ENCODE measurements around the gene TBL1XR1. TPM values are rescaled to one million over a fixed set of nuclear protein-coding genes. Genes with fewer than 3 reads are reported as not detected.
"Not testable (repeated sequence)": the region's sequence is repeated elsewhere in the genome, so short reads cannot be mapped to it uniquely, and the experiment has no call there.

The TBL1XR1 gene
- total RNA-seq, 1 experiment from 2014 or later = 143 TPM

GRCh38 chr3:177182352-177182751 lies 14.9 kb downstream of the TBL1XR1 start:
- no peak for DNase-seq (ENCODE audit: low read depth)

- DNase-seq (ENCODE audit: low read depth) = no peak
These were observed 15.9 kb downstream of the TBL1XR1 start for GRCh38 chr3:177181418-177181817.

GRCh38 chr3:177180506-177180905 lies 16.8 kb downstream of the TBL1XR1 start:
- DNase-seq (ENCODE audit: low read depth) = no peak

- no peak for DNase-seq (ENCODE audit: low read depth)
These were observed 17.8 kb downstream of the TBL1XR1 start for GRCh38 chr3:177179281-177180067.

GRCh38 chr3:177177749-177178221 lies 19.5 kb downstream of the TBL1XR1 start:
- no peak for DNase-seq (ENCODE audit: low read depth)

- DNase-seq (ENCODE audit: low read depth) = no peak
These were observed 22.6 kb downstream of the TBL1XR1 start for GRCh38 chr3:177174607-177175170.

GRCh38 chr3:177169936-177170722 lies 27.2 kb downstream of the TBL1XR1 start:
- DNase-seq (ENCODE audit: low read depth) = no peak

GRCh38 chr3:177168431-177168830 lies 28.9 kb downstream of the TBL1XR1 start:
- DNase-seq (ENCODE audit: low read depth) = no peak

- no peak for DNase-seq (ENCODE audit: low read depth)
These were observed 34.5 kb downstream of the TBL1XR1 start for GRCh38 chr3:177162742-177163141.

GRCh38 chr3:177161603-177162002 lies 35.7 kb downstream of the TBL1XR1 start:
- not testable (repeated sequence) for DNase-seq (ENCODE audit: low read depth)

- DNase-seq (ENCODE audit: low read depth) = no peak
These were observed 38.8 kb downstream of the TBL1XR1 start for GRCh38 chr3:177158461-177158860.

GRCh38 chr3:177157492-177157891 lies 39.8 kb downstream of the TBL1XR1 start:
- no peak for DNase-seq (ENCODE audit: low read depth)

GRCh38 chr3:177154733-177155132 lies 42.5 kb downstream of the TBL1XR1 start:
- no peak for DNase-seq (ENCODE audit: low read depth)

GRCh38 chr3:177150970-177151627 lies 46.2 kb downstream of the TBL1XR1 start:
- DNase-seq (ENCODE audit: low read depth) = peak; percentile 88

GRCh38 chr3:177150218-177150916 lies 46.9 kb downstream of the TBL1XR1 start:
- DNase-seq (ENCODE audit: low read depth) = no peak

GRCh38 chr3:177149106-177149505 lies 48.2 kb downstream of the TBL1XR1 start:
- DNase-seq (ENCODE audit: low read depth) = no peak

GRCh38 chr3:177147790-177148189 lies 49.5 kb downstream of the TBL1XR1 start:
- DNase-seq (ENCODE audit: low read depth) = no peak

GRCh38 chr3:177146646-177147045 lies 50.6 kb downstream of the TBL1XR1 start:
- DNase-seq (ENCODE audit: low read depth) = no peak

GRCh38 chr3:177145954-177146353 lies 51.3 kb downstream of the TBL1XR1 start:
- no peak for DNase-seq (ENCODE audit: low read depth)

GRCh38 chr3:177145381-177145780 lies 51.9 kb downstream of the TBL1XR1 start:
- DNase-seq (ENCODE audit: low read depth) = no peak

- DNase-seq (ENCODE audit: low read depth) = peak; percentile 32
These were observed 52.4 kb downstream of the TBL1XR1 start for GRCh38 chr3:177144922-177145321.

Data from RPMI7951 (cell line).